Measurements from ENCODE around the gene BRIP1. TPM values are rescaled to one million over a fixed set of nuclear protein-coding genes. Genes with fewer than 3 reads are reported as not detected.
"Not testable (repeated sequence)": the region's sequence is repeated elsewhere in the genome, so short reads cannot be mapped to it uniquely, and the experiment has no call there.

The BRIP1 gene
- total and polyA plus RNA-seq, 10 of the 15 experiments (the other 5 are each of a cell fraction or from before 2014, with no cell fraction given), result 4.0 to 24.2 (median 12.8) TPM

- H3K36me3 ChIP-seq (ENCODE audit: control insufficient read depth in 2 of 2, insufficient read depth in 2 of 2, low read length in 1 of 2); FAIRE-seq; RAD21 ChIA-PET (ENCODE audit: unreplicated experiment); DNase-seq (ENCODE audit: low read depth, low spot score); in situ Hi-C loops (cut with MboI); H3K9ac ChIP-seq (ENCODE audit: control insufficient read depth, insufficient read depth, low read length); POLR2A ChIA-PET; H3K27ac ChIP-seq (ENCODE audit: control insufficient read depth, insufficient read depth); H3K79me2 ChIP-seq (ENCODE audit: control insufficient read depth, insufficient read depth, low read length); intact Hi-C loops (cut with micrococcal nuclease; ENCODE audit: unreplicated experiment); BruUV-seq (replicated peaks); H2AFZ ChIP-seq (ENCODE audit: control insufficient read depth, low read depth, low read length); H3K4me1 ChIP-seq (ENCODE audit: control insufficient read depth, insufficient read depth, low read length); ATAC-seq; H4K20me1 ChIP-seq (ENCODE audit: control insufficient read depth, insufficient read depth); H3K27me3 ChIP-seq (replicated peaks in 1 of 2; ENCODE audit: control insufficient read depth in 2 of 2, insufficient read depth in 2 of 2, low read length in 1 of 2); H3K4me2 ChIP-seq (ENCODE audit: control insufficient read depth, insufficient read depth); H3K9me3 ChIP-seq (replicated peaks; ENCODE audit: control insufficient read depth, insufficient read depth, low read length); H3K4me3 ChIP-seq; SMC1A ChIA-PET (ENCODE audit: uncharacterized antibody, unreplicated experiment): not testable (repeated sequence)
- CTCF ChIA-PET, result interaction anchor here (0.6 kb wide), 1 partner anchor 183 kb away, joined by 3 read pairs; no protein-coding TSS in a partner anchor
- peak; percentile 91; the same call in 1 of the 2 replicates for TF ChIP-seq NFXL1 (IDR thresholded peaks at IDR 0.05; ENCODE audit: borderline replicate concordance)
- 98% methylated on average over 3 of the region's 3 CpGs for WGBS (ENCODE audit: insufficient coverage, insufficient replicate concordance, low lambda C conversion rate, missing lambda C conversion rate)
Observed at GRCh38 chr17:61819265-61819664, 44.1 kb downstream of the BRIP1 start.

- ChIA-PET RAD21 (ENCODE audit: unreplicated experiment) (no interaction called here), CTCF (no interaction called here), POLR2A (no interaction called here), SMC1A (ENCODE audit: uncharacterized antibody, unreplicated experiment) (interaction anchor here (0.6 kb wide), 1 partner anchor 67 kb away, joined by 4 read pairs; no protein-coding TSS in a partner anchor)
- Histone ChIP-seq H3K27me3 (replicated peaks in 1 of 2; ENCODE audit: control insufficient read depth in 2 of 2, insufficient read depth in 2 of 2, low read length in 1 of 2) (no peaks in the 10 kb centered on the region), H3K4me1 (ENCODE audit: control insufficient read depth, insufficient read depth, low read length) (peaks cover 5% of the 10 kb centered on the region), H3K27ac (ENCODE audit: control insufficient read depth, insufficient read depth) (no peak overlapping the region), H3K79me2 (ENCODE audit: control insufficient read depth, insufficient read depth, low read length) (no peaks in the 10 kb centered on the region), H3K4me3 (no peak overlapping the region), H3K36me3 (ENCODE audit: control insufficient read depth in 2 of 2, insufficient read depth in 2 of 2, low read length in 1 of 2) (peaks cover 0 to 2% of the 10 kb centered on the region in 2 experiments; a peak in 2 of 4 replicates), H3K4me2 (ENCODE audit: control insufficient read depth, insufficient read depth) (no peak overlapping the region), H3K9me3 (replicated peaks; ENCODE audit: control insufficient read depth, insufficient read depth, low read length) (peaks cover 5% of the 10 kb centered on the region; the same call in 2 of the 3 replicates), H2AFZ (ENCODE audit: control insufficient read depth, low read depth, low read length) (no peak overlapping the region), H4K20me1 (ENCODE audit: control insufficient read depth, insufficient read depth) (no peaks in the 10 kb centered on the region), H3K9ac (ENCODE audit: control insufficient read depth, insufficient read depth, low read length) (no peak overlapping the region)
- TF ChIP-seq NFXL1 (IDR thresholded peaks at IDR 0.05; ENCODE audit: borderline replicate concordance) (peak; percentile 83), RAD21 (IDR thresholded peaks at IDR 0.05; ENCODE audit: insufficient read depth, low read depth, low read length) (no peak), FOS (IDR thresholded peaks at IDR 0.05; ENCODE audit: borderline replicate concordance, extremely low read depth, insufficient read length) (no peak), NKRF (conservative IDR thresholded peaks at IDR 0.05) (no peak)
- no peak for FAIRE-seq
- intact Hi-C loops (cut with micrococcal nuclease; ENCODE audit: unreplicated experiment), result no loop called here
- no peak for DNase-seq (ENCODE audit: low read depth, low spot score)
- in situ Hi-C loops (cut with MboI), result no loop called here
- no TSS peak for BruUV-seq (replicated peaks)
- ATAC-seq, result no peak
Observed at GRCh38 chr17:61818225-61818624, 45.1 kb downstream of the BRIP1 start.
